ENCODE results near the gene DPYSL4.

The DPYSL4 gene

DNA sequence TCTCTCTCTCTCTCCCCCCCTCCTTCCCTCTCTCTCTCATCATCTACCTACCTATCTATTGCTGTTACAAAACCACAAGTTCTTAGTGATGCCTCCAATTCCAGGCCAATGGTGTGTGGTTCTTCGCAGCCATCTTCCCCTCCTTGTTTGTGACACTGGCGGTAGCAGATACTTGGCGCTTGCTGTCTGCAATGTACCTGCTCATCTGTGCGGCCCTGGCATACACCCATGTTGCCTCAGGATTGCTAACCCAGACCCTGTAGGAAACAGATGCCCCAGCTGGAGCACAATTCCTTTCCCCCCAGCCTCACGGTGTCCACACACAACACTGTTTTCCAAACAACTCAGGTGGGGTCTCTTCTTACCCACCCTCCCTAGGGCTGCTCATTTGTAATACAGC, 13.6 kb upstream of the DPYSL4 start:
- DNase-seq (ENCODE audit: low read depth) = no peak
- no peak overlapping the region for H3K4me3 ChIP-seq (ENCODE audit: low read depth, low read length)

DNA sequence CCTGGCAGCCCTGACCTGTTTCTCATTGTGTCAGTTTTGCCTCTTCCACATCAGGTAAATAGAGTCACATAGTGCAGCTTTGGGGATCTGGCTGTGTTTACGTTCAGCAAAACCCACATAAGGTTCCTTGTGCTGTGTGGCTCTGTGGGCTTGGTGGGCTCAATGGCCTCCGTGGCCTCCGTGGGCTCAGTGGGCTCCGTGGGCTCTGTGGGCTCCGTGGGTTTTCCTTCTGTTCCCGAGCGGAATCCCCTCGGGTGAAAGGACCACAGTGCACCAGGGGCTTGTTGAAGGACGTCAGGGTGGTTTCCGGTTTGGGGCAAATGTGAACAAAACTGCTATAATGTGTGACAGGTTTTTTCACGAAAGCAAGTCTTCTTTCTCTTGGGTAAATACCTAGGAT, 12.5 kb upstream of the DPYSL4 start:
- no peak for DNase-seq (ENCODE audit: low read depth)
- no peak overlapping the region for H3K4me3 ChIP-seq (ENCODE audit: low read depth, low read length)

DNA sequence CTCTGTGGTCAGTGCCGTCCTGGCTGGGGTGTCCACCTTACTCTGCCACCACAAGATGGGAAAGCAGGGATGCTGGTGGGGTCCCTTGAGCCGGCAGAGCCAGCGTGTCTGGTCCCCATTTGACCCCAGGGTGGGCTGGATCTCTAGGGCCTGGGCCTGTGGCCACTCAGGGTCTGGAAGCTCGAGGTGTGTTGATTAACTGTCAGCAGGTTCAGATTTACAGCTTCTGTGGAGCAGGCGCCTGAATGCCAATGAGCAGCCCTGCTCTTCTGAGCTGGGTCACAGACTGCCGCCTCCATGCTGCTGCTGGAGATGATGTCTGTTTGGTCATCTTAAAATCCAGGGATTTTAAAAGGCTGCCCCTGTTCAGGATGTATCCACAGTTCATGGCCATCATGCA, 11.3 kb upstream of the DPYSL4 start:
- DNase-seq (ENCODE audit: low read depth) = no peak
- no peak overlapping the region for H3K4me3 ChIP-seq (ENCODE audit: low read depth, low read length)

DNA sequence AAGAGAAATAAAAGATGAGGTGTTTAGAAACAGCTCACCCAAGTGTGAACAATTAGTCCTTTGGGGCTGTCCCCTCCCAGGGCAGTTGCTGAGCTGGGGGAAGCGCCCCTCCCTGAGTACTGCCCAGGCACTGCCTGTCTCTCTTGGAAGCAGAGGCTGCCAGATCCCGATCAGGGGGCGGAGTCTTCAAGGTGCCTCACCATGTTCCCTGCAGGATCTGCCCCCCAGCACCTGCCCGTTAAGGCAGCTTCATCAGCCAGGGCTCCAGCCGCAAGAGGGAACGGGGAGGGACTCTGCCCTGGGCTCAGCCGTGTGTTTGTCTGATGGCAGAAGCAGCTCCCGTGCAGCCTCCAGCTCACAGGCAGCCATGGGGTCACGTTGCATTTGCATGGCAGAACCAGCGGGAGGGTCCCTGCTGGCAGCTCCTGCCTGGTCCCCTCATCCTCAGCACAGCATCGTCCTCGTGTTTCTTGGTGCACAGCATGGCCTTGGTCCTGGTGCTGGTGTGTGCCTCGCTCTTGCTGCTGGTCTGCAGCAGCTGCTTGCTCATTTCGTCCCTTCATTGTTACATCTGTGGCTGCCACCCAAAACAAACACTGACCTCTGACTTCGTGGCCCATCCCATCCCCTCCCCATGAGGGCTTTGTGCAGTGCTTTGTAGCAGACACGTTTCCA, 10.7 kb upstream of the DPYSL4 start:
- H3K4me3 ChIP-seq (ENCODE audit: low read depth, low read length) = no peak overlapping the region
- DNase-seq (ENCODE audit: low read depth) = no peak

DNA sequence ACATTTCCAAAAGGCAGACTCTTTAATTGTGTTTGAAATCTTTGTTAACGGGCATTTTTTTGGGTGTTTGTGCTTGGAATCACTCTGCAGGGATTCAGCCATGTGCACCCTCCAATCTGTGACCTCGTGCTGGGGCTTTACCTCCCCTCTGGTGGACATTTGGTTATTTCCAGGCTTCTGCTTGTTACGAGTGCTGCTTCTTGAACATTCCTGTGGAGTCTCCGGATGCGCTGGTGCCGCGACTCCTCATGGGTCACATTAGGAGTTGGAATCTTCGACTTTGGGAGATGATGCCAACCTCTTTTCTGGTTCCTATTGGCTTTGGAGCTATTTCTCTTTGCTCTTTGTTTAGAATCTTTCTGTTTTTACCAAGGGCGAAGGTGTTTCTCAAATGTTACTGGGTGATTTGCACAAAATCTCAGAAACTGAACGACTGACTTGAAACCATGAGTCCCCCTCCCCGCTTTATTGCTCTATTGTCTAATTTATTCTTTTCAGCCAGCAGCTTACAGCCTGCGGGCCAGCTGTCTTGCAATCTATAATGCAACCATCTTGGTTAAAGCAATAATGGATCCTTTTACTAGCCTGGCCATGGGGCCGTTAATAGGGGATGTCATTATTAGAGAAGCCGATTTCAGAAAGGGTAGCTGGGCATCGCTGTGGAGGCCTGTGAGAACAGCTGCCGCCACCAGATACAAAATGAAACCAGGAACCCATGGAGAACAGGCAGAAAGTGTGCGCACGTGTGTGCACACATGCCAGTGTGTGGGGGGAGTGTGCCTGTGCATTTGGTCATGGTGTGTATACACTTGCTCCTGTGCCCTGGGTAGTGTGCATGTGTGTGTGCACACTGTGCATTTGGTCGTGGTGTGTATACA, 9.9 kb upstream of the DPYSL4 start:
- H3K4me3 ChIP-seq (ENCODE audit: low read depth, low read length) = no peak overlapping the region
- DNase-seq (ENCODE audit: low read depth) = no peak

GRCh38 chr10:132178046-132178445, 8.7 kb upstream of the DPYSL4 start:
- no peak for DNase-seq (ENCODE audit: low read depth)
- H3K4me3 ChIP-seq (ENCODE audit: low read depth, low read length) = no peak overlapping the region

DNA sequence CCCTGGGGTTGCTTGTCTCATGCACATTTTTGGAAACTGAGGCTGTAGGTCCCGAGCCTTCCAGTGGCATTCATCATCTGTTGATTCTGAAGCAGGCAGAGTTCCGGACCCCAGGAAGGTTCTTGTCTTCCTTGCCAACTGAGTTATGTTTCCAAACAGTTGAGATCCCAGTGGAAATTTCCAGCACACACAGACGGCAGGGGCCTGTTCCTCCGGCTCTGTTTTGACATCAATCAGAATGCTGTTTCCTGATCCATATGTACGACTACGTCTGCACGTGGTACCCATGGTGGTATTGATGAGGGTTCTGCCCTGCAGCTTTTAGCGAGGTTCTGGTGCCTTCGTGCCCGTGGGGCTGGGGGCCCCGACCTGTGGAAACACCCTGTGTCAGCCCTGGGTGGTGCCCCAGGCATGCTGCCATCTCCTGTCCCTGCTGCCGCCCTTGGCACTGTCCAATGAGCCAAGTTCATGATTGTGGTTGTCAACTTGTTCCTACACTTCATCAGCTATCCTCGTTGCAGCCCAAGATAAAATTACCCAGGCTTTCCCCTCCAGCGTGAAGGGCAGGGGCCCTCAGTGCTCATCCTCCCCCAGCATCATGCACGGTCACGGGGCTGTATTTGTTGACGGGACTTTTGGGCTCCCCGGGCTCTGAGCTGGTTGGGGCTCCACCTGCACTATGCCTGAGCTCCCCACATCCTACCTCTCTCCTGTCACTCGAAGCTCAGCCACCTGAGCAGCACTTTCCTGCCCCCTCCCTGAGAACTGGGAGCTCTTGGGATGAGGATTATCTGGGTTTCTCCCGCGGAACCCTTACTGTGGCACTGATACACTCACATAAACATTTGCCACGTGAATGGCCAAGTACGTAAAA, 7.8 kb upstream of the DPYSL4 start:
- no peak overlapping the region for H3K4me3 ChIP-seq (ENCODE audit: low read depth, low read length)
- DNase-seq (ENCODE audit: low read depth) = no peak

GRCh38 chr10:132179551-132180392, 7.0 kb upstream of the DPYSL4 start:
- H3K4me3 ChIP-seq (ENCODE audit: low read depth, low read length) = no peak overlapping the region
- no peak for DNase-seq (ENCODE audit: low read depth)

DNA sequence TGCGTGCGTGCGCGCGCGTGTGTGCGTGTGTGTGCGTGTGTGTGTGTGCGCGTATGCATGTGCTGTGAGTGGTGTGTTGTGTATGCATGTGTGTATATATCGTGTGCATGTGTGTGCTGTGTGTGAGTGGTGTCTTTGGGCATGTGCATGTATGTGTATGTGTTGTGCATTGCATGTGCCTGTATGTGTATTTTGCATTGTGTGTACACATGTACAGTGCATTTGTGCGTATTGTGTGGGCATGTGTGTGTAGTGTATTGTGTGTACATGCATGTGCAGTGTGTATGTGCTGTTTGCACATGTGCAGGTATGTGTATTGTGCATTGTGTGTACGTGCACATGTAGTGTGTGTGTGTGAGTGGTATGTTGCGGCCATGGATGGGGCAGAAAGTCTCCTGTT, 6.0 kb upstream of the DPYSL4 start:
- H3K4me3 ChIP-seq (ENCODE audit: low read depth, low read length) = no peak overlapping the region
- no peak for DNase-seq (ENCODE audit: low read depth)

DNA sequence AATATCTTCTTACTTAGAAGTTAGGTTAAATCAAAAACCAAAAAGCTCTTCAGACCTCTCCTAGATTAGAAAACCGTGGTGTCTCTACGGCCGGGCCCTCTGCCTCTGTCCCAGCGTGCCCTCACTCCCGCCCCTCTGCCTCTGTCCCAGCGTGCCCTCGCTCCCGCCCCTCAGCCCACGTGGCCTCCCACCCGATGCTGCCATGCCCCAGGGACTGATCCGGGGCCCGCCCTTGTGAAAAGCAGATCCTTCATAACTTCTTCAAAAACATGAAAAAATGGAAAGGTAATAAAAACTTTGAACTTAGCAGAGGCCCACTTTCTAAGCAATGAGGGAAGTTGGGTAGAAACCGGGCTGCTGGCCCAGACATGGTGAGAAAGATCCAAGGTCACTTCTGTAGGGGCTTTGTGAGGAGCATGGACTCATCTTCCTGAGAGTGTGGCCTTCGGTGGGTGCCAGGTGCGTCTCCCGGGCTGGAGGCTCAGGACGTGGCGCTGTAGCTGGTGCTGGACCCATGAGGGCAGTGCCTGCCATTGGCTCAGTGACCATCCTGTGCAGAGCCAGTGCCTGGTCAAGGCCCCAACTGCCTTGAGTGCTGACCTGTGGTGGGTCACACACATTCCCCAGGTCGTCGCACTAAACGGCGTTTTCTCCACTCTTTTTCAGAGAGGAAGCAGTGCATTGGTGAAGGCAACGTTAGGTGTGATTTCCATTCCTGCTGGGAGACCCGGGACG, 4.9 kb upstream of the DPYSL4 start:
- no peak for DNase-seq (ENCODE audit: low read depth)

GRCh38 chr10:132182591-132182990, 4.2 kb upstream of the DPYSL4 start:
- DNase-seq (ENCODE audit: low read depth) = no peak
- no peak overlapping the region for H3K4me3 ChIP-seq (ENCODE audit: low read depth, low read length)

More for the DNA sequence above, 4.9 kb upstream of the DPYSL4 start:
- H3K4me3 ChIP-seq (ENCODE audit: low read depth, low read length) = no peak overlapping the region

DNA sequence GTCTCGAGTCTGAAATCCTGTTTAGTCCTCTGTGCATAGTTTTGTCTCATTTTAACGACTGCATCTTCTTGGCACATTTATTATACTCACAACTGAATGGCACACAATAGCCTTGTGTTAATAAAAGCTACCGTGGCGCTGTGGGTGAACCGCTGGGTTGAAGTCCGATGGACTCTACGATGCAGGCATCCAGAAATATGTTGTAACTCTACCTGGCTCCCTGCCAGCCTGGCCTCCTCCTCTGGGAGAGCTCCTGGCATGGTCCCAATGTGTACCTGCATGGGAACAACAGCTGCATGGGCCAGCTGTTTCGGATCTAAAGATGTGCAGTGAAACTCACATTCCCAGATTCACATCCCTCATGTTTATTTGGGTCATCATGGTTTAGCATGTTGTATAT, 3.7 kb upstream of the DPYSL4 start:
- no peak overlapping the region for H3K4me3 ChIP-seq (ENCODE audit: low read depth, low read length)
- DNase-seq (ENCODE audit: low read depth) = no peak

GRCh38 chr10:132184816-132185593, 1.7 kb upstream of the DPYSL4 start:
- no peak for DNase-seq (ENCODE audit: low read depth)
- no peak overlapping the region for H3K4me3 ChIP-seq (ENCODE audit: low read depth, low read length)

DNA sequence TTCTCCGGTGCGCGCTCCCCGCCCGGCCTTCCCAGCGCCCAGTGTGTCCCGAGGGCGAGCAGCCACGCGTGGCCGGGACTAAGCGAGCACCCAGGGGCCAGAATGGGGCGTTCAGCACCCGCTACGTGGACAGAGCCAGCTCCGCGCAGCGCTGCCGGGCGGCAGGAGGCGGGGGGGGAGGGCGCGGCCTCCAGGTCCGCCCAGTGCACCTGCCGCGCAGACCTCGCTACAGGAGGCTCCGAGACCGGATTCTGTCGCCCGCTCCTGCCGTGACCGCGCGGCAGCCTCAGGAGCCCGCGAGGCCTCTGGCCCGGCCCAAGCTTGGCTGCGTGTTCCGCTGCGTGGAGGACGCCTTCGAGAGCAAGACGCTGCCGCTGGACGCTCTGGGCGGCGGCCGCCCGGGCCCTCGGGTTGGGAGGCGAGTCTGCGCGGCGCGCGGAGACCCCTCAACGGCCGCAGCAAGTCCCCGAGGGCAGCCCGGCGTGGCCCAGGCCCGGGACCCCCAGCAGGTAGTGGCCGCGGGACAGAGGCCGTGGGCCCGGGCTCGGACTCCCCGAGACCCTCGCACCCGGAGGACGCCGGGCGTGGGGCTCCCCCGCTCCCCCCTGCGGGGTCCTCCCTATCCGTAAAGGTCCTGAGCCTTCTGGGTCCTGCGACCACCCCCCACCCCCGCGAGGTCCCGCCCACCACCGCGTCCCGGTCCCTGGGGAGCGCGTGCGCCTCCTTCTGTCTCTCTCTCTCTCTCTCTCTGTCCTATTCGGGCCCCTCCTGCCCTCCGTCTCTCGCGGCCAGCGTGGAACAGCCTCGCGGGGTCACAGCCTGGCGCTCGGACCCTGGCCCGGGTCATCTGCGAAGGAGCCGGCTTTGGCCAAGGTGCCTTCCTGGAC, 904 bp upstream of the DPYSL4 start:
- H3K4me3 ChIP-seq (ENCODE audit: low read depth, low read length) = peak overlapping the region; percentile 42
- no peak for DNase-seq (ENCODE audit: low read depth)

DNA sequence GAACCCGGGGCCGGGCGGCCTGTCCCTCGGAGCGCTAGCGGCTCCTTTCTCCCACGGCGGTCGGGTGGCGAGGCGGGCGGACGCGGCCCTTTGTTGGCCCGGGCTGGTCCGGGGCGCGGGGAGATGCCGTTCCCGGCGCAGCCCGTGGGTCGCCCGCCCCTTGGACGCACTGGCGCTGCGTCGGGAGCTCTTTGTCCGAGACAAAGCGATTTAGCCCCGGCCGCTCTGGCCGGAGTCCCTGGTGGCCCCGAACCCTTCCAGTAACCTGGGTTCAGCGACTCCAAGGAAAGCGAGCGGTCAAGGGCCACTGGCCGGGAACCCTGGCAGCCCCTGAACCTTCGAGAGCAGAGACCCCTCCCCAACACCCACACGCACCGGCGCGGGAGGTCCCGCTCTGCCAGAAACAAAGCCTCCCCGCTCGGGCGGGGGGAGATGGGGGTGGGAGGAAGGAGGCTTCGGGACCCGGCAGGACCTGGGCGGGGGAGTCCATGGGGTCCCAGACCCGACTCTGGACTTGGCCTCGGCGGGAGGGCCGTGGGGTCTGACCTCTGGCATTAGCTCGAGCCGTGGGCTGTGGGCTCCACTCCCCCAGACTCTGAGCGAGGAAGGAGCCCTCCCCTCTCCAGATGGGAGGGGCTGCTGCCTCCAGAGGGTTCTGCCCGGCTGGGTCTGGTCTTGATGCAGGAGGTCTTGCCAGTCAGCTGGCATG, 836 bp downstream of the DPYSL4 start:
- DNase-seq (ENCODE audit: low read depth) = no peak
- H3K4me3 ChIP-seq (ENCODE audit: low read depth, low read length) = peak overlapping the region; percentile 75

GRCh38 chr10:132188331-132188730, 1.6 kb downstream of the DPYSL4 start:
- H3K4me3 ChIP-seq (ENCODE audit: low read depth, low read length) = peak overlapping the region; percentile 75
- no peak for DNase-seq (ENCODE audit: low read depth)

Measured in skeletal muscle cell (primary cell).